ENCODE results near the gene SUGP1. TPM values are rescaled to one million over a fixed set of nuclear protein-coding genes. Genes with fewer than 3 reads are reported as not detected.

SUGP1 gene
- total and polyA plus RNA-seq, 2 donors from 2014 or later: 34.7 to 53.1 TPM

- TF ChIP-seq, protein P1, sequence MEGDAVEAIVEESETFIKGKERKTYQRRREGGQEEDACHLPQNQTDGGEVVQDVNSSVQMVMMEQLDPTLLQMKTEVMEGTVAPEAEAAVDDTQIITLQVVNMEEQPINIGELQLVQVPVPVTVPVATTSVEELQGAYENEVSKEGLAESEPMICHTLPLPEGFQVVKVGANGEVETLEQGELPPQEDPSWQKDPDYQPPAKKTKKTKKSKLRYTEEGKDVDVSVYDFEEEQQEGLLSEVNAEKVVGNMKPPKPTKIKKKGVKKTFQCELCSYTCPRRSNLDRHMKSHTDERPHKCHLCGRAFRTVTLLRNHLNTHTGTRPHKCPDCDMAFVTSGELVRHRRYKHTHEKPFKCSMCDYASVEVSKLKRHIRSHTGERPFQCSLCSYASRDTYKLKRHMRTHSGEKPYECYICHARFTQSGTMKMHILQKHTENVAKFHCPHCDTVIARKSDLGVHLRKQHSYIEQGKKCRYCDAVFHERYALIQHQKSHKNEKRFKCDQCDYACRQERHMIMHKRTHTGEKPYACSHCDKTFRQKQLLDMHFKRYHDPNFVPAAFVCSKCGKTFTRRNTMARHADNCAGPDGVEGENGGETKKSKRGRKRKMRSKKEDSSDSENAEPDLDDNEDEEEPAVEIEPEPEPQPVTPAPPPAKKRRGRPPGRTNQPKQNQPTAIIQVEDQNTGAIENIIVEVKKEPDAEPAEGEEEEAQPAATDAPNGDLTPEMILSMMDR (IDR thresholded peaks at IDR 0.05; ENCODE audit: borderline replicate concordance, extremely low read depth, insufficient read depth): no peak
- intact Hi-C loops (cut with DNase I): no loop called here
- no peaks in the 10 kb centered on the region for H3K9me3 ChIP-seq (ENCODE audit: control insufficient read depth in 2 of 3, insufficient read depth in 1 of 3, low read length in 3 of 3)
- H3K9ac ChIP-seq (ENCODE audit: low read length in 3 of 3): no peak overlapping the region
- DNase-seq: no peak
- no peak overlapping the region for H3K27ac ChIP-seq (ENCODE audit: low read depth in 2 of 2, low read length in 2 of 2)
- no peaks in the 10 kb centered on the region for H3K27me3 ChIP-seq (ENCODE audit: control insufficient read depth, insufficient read depth, low read length)
- H3K4me3 ChIP-seq (ENCODE audit: low read length in 3 of 3): no peak overlapping the region
- no peaks in the 10 kb centered on the region for H3K4me1 ChIP-seq (ENCODE audit: control insufficient read depth in 2 of 3, insufficient read depth in 2 of 3, low read depth in 1 of 3, low read length in 3 of 3)
- no peak for FAIRE-seq
- peaks cover 0 to 8% (median 2%) of the 10 kb centered on the region in 3 donors for H3K36me3 ChIP-seq (ENCODE audit: control insufficient read depth in 2 of 3, insufficient read depth in 3 of 3, low read length in 3 of 3)
These were observed 27.7 kb downstream of the SUGP1 start for GRCh38 chr19:19292607-19293006.

DNA sequence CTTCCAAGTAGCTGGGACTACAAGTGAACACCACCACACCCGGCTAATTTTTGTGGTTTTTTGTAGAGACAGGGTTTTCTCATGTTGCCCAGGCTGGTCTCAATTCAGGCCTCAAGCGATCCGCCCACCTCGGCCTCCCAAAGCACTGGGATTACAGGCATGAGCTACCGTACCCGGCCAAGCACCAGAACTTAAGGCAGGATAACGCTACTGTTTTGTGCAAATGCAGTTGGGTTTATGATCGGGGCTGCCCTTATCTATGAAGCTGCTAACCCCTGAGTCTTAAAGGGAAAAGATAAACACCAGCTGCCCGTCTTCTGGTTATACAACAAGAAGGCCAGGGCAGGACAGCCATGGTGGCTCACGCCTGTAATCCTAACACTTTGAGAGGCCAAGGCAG lies 34.6 kb downstream of the SUGP1 start:
- intact Hi-C loops (cut with DNase I): no loop called here
- Histone ChIP-seq H3K27ac (ENCODE audit: low read depth in 2 of 2, low read length in 2 of 2) (no peak overlapping the region), H3K4me3 (ENCODE audit: low read length in 3 of 3) (no peak overlapping the region), H3K27me3 (ENCODE audit: control insufficient read depth, insufficient read depth, low read length) (no peaks in the 10 kb centered on the region), H3K9ac (ENCODE audit: low read length in 3 of 3) (no peak overlapping the region), H3K9me3 (ENCODE audit: control insufficient read depth in 2 of 3, insufficient read depth in 1 of 3, low read length in 3 of 3) (no peaks in the 10 kb centered on the region), H3K4me1 (ENCODE audit: control insufficient read depth in 2 of 3, insufficient read depth in 2 of 3, low read depth in 1 of 3, low read length in 3 of 3) (no peaks in the 10 kb centered on the region), H3K36me3 (ENCODE audit: control insufficient read depth in 2 of 3, insufficient read depth in 3 of 3, low read length in 3 of 3) (peaks cover 5 to 29% (median 7%) of the 10 kb centered on the region in 3 donors)
- FAIRE-seq (no peak), DNase-seq (no peak)
- TF ChIP-seq, protein P1 (IDR thresholded peaks at IDR 0.05; ENCODE audit: borderline replicate concordance, extremely low read depth, insufficient read depth): no peak

GRCh38 chr19:19280561-19280960 lies 39.7 kb downstream of the SUGP1 start:
- FAIRE-seq: no peak
- TF ChIP-seq, protein P1 (IDR thresholded peaks at IDR 0.05; ENCODE audit: borderline replicate concordance, extremely low read depth, insufficient read depth): no peak
- no peak overlapping the region for H3K27ac ChIP-seq (ENCODE audit: low read depth in 2 of 2, low read length in 2 of 2)
- no peak for DNase-seq
- H3K9me3 ChIP-seq (ENCODE audit: control insufficient read depth in 2 of 3, insufficient read depth in 1 of 3, low read length in 3 of 3): no peaks in the 10 kb centered on the region
- intact Hi-C loops (cut with DNase I): no loop called here
- H3K4me3 ChIP-seq (ENCODE audit: low read length in 3 of 3): no peak overlapping the region
- H3K27me3 ChIP-seq (ENCODE audit: control insufficient read depth, insufficient read depth, low read length): no peaks in the 10 kb centered on the region
- H3K36me3 ChIP-seq (ENCODE audit: control insufficient read depth in 2 of 3, insufficient read depth in 3 of 3, low read length in 3 of 3): peaks cover 7 to 45% (median 13%) of the 10 kb centered on the region in 3 donors
- H3K9ac ChIP-seq (ENCODE audit: low read length in 3 of 3): no peak overlapping the region
- no peaks in the 10 kb centered on the region for H3K4me1 ChIP-seq (ENCODE audit: control insufficient read depth in 2 of 3, insufficient read depth in 2 of 3, low read depth in 1 of 3, low read length in 3 of 3)

DNA sequence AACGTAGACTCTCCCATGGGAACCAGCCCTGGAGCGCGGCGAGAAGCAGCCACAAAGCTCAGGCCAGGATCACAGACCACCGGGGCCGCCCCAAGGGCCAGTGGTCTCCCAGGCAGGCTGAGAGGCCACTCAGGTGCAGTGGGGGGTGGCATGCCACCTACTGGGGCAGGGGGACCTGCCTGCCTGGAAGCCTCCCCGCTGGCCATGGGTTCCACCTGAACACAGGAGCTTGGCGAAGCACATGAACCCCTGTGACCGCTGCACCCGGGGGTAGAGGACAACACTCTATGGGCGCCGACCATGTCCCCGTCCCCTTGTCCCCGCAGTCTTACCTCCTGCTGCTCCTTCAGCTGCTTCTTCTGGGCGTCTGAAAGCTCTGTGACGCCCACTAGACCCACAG lies 40.5 kb downstream of the SUGP1 start:
- H3K9ac ChIP-seq (ENCODE audit: low read length in 3 of 3): no peak overlapping the region
- H3K27me3 ChIP-seq (ENCODE audit: control insufficient read depth, insufficient read depth, low read length): no peaks in the 10 kb centered on the region
- DNase-seq: no peak
- FAIRE-seq: no peak
- H3K4me3 ChIP-seq (ENCODE audit: low read length in 3 of 3): no peak overlapping the region
- TF ChIP-seq, protein P1 (IDR thresholded peaks at IDR 0.05; ENCODE audit: borderline replicate concordance, extremely low read depth, insufficient read depth): no peak
- intact Hi-C loops (cut with DNase I): no loop called here
- no peaks in the 10 kb centered on the region for H3K9me3 ChIP-seq (ENCODE audit: control insufficient read depth in 2 of 3, insufficient read depth in 1 of 3, low read length in 3 of 3)
- H3K27ac ChIP-seq (ENCODE audit: low read depth in 2 of 2, low read length in 2 of 2): no peak overlapping the region
- peaks cover 0 to 5% (median 2%) of the 10 kb centered on the region in 3 donors for H3K4me1 ChIP-seq (ENCODE audit: control insufficient read depth in 2 of 3, insufficient read depth in 2 of 3, low read depth in 1 of 3, low read length in 3 of 3)
- peaks cover 7 to 45% (median 13%) of the 10 kb centered on the region in 3 donors for H3K36me3 ChIP-seq (ENCODE audit: control insufficient read depth in 2 of 3, insufficient read depth in 3 of 3, low read length in 3 of 3)

Data from kidney (tissue), 14 donors.